ENCODE data around the gene DTX3. TPM values are rescaled to one million over a fixed set of nuclear protein-coding genes. Genes with fewer than 3 reads are reported as not detected.
"Not testable (repeated sequence)": the region's sequence is repeated elsewhere in the genome, so short reads cannot be mapped to it uniquely, and the experiment has no call there.

Gene DTX3
- total RNA-seq, 4 donors from 2014 or later = 10.4 to 19.0 (median 12.1) TPM

DNA sequence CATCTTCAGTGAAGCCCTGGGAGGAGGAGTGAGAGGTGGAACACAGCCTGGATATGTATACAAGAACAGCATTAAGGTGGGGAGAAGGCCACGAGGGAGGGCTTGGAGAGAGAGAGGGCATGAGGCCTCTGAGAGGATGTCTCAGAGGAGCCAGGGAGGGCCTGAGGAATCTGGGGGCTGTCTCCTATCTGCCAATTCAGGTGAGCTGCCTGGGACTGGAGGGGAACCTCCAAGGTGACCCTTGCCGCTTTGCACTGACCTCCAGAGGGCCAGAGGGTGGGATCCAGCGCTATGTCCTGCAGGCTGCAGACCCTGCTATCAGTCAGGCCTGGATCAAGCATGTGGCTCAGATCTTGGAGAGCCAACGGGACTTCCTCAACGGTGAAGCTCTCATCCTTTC is 11.0 kb downstream of the DTX3 start:
- no peak for TF ChIP-seq POLR2AphosphoS5 (IDR thresholded peaks at IDR 0.05)
- TF ChIP-seq EP300 (IDR thresholded peaks at IDR 0.05) = no peak
- TF ChIP-seq, protein P1, sequence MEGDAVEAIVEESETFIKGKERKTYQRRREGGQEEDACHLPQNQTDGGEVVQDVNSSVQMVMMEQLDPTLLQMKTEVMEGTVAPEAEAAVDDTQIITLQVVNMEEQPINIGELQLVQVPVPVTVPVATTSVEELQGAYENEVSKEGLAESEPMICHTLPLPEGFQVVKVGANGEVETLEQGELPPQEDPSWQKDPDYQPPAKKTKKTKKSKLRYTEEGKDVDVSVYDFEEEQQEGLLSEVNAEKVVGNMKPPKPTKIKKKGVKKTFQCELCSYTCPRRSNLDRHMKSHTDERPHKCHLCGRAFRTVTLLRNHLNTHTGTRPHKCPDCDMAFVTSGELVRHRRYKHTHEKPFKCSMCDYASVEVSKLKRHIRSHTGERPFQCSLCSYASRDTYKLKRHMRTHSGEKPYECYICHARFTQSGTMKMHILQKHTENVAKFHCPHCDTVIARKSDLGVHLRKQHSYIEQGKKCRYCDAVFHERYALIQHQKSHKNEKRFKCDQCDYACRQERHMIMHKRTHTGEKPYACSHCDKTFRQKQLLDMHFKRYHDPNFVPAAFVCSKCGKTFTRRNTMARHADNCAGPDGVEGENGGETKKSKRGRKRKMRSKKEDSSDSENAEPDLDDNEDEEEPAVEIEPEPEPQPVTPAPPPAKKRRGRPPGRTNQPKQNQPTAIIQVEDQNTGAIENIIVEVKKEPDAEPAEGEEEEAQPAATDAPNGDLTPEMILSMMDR (IDR thresholded peaks at IDR 0.05) = no peak
- no peak for TF ChIP-seq POLR2A (IDR thresholded peaks at IDR 0.05)
- peaks cover 26% of the 10 kb centered on the region for H3K4me1 ChIP-seq
- H3K27ac ChIP-seq = no peak overlapping the region

DNA sequence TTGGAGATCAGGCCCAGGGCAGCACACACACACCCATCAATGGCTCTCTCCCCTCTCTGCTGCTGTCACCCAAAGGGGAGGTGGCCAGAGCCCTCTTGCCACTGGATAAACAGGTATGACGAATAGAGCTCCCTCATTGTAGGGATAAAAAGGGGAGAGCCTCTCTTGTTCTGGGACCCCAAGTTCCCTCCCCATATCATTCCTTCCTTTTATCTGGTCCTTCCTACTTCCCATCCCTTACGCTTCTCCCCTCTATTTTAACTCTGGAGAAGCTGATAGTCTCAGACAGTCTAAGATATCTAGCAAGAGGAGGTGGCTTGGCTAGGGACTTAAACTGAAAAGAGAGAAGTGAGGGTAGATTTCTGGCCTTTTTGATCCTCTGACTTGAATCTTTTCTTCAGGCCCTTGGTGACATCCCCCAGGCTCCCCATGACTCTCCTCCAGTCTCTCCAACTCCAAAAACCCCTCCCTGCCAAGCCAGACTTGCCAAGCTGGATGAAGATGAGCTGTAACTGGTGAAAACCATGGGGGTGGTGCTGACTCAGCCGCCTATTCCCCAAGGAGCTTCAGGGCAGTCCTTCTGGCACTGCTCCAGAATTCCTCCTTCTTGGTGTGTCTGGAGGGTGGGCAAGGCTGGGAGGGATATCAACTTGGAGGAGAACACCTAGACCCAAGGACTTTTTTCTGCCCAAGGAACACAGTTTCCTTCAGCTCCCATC is 11.9 kb downstream of the DTX3 start:
- 75% methylated on average over 3 of the region's 3 CpGs for WGBS
- peaks cover 26% of the 10 kb centered on the region for H3K4me1 ChIP-seq

More for the DNA sequence above, 11.0 kb downstream of the DTX3 start:
- Histone ChIP-seq H3K27me3 (peaks cover 44% of the 10 kb centered on the region), H3K9me3 (no peaks in the 10 kb centered on the region), H3K4me3 (no peak overlapping the region), H3K36me3 (peaks cover 2% of the 10 kb centered on the region)
- peak in 1 of 2 donors; percentile 50 for DNase-seq (ENCODE audit: low spot score in 2 of 2)
- WGBS = 94% methylated on average over 5 of the region's 5 CpGs

DNA sequence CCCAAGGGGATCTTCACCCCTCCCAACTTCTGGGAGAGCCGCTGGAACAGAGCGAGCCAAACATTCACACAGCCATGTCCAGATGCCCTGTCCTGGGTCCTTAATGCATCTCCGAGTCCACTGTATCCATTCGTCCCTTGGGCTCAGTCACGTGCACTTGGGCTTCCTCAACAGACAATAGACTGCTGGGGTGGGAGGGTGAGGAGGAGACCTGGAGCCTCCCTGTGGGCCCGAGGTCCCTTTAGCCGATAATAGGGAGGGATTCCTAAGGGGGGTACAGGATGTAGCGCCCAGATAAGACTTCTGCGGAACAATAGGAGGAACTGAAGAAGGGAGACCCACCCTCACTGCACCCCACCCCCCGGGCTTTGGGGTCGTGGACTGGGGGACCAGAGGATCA is 13.3 kb downstream of the DTX3 start:
- TF ChIP-seq EP300 (IDR thresholded peaks at IDR 0.05) = no peak
- no peak for TF ChIP-seq POLR2A (IDR thresholded peaks at IDR 0.05)
- TF ChIP-seq, protein P1 (IDR thresholded peaks at IDR 0.05) = no peak
- no peak overlapping the region for H3K27ac ChIP-seq
- no peak for DNase-seq (ENCODE audit: low spot score in 2 of 2)
- no peaks in the 10 kb centered on the region for H3K9me3 ChIP-seq
- H3K4me3 ChIP-seq = no peak overlapping the region
- peaks cover 23% of the 10 kb centered on the region for H3K4me1 ChIP-seq
- peaks cover 53% of the 10 kb centered on the region for H3K27me3 ChIP-seq
- peaks cover 2% of the 10 kb centered on the region for H3K36me3 ChIP-seq
- 68% methylated on average over 11 of the region's 11 CpGs for WGBS

More for the DNA sequence above, 11.9 kb downstream of the DTX3 start:
- H3K36me3 ChIP-seq = peaks cover 2% of the 10 kb centered on the region
- no peak overlapping the region for H3K27ac ChIP-seq
- no peaks in the 10 kb centered on the region for H3K9me3 ChIP-seq
- no peak for DNase-seq (ENCODE audit: low spot score in 2 of 2)
- H3K4me3 ChIP-seq = no peak overlapping the region
- peaks cover 45% of the 10 kb centered on the region for H3K27me3 ChIP-seq
- TF ChIP-seq POLR2A (IDR thresholded peaks at IDR 0.05) (no peak), POLR2AphosphoS5 (IDR thresholded peaks at IDR 0.05) (no peak), EP300 (IDR thresholded peaks at IDR 0.05) (no peak)
- TF ChIP-seq, protein P1 (IDR thresholded peaks at IDR 0.05) = no peak

DNA sequence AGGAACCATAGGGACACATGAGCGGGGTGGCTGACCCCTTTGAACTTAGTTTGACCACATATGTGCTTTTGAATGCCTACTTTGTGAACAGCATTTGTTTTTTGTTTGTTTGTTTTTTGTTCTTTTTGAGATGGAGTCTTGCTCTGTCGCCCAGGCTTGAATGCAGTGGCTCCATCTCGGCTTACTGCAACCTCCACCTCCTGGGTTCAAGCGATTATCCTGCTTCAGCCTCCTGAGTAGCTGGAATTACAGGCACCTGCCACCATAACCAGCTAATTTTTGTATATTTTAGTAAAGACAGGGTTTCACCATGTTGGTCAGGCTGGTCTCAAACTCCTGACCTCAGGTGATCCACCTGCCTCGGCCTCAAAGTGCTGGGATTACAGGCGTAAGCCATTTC is 13.8 kb downstream of the DTX3 start:
- H3K9me3 ChIP-seq; H3K36me3 ChIP-seq; DNase-seq (ENCODE audit: low spot score in 2 of 2); H3K27ac ChIP-seq; H3K4me3 ChIP-seq: not testable (repeated sequence)
- Histone ChIP-seq H3K4me1 (peaks cover 23% of the 10 kb centered on the region), H3K27me3 (peaks cover 57% of the 10 kb centered on the region)
- WGBS = 96% methylated on average over 6 of the region's 6 CpGs

DNA sequence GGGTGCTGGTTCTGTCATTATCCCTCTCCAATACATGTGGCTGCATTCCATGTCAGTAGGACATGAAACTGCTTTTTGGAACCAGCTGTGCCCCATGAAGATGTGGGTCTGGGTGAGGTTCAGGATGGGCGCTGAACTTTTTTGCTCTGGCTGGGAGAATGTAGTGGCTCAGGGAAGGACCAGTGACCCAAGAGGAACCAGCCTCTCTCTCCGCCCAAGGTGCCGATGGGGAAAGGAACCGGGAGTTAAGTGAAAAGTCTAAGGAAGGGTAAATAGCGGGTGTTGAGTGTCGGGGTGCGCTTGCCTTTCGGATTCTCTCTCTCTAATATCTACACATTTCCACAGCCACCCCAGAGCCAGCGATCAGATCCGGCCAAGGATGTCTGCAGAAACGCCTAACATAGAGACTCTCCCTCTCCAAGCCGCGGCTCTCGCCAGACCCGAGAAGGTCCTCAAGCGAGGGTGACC is 14.4 kb downstream of the DTX3 start:
- Histone ChIP-seq H3K27ac (no peak overlapping the region), H3K36me3 (no peaks in the 10 kb centered on the region), H3K4me1 (peaks cover 23% of the 10 kb centered on the region), H3K9me3 (no peaks in the 10 kb centered on the region), H3K4me3 (peak overlapping the region; percentile 16), H3K27me3 (peaks cover 57% of the 10 kb centered on the region)
- TF ChIP-seq POLR2AphosphoS5 (IDR thresholded peaks at IDR 0.05) (no peak), POLR2A (IDR thresholded peaks at IDR 0.05) (no peak), EP300 (IDR thresholded peaks at IDR 0.05) (no peak)
- TF ChIP-seq, protein P1 (IDR thresholded peaks at IDR 0.05) = no peak
- WGBS = 72% methylated on average over 16 of the region's 16 CpGs
- DNase-seq (ENCODE audit: low spot score in 2 of 2) = no peak
